H1 (cell line): ENCODE data around the gene FBXO44. TPM values are rescaled to one million over a fixed set of nuclear protein-coding genes. Genes with fewer than 3 reads are reported as not detected.

Experiments used
- BACH1 ChIP-seq: IDR thresholded peaks from 2 replicates; pipeline ENCODE4 v1.6.1; 2012; ENCODE audit warnings: low read length, improper control_type of control experiment
- CHD2 ChIP-seq: IDR thresholded peaks from 2 replicates; pipeline ENCODE4 v1.6.1; 2012; ENCODE audit warnings: low read length, improper control_type of control experiment
- CHD7 ChIP-seq: fragments of 300-600 bp; sonication (generic); IDR thresholded peaks from 2 replicates; pipeline ENCODE4 v1.7.1; 2012; ENCODE audit warnings: low read length, moderate library complexity, mild to moderate bottlenecking, inconsistent platforms; ENCODE audit not compliant: insufficient replicate concordance
- CTCF ChIP-seq, 3 experiments: IDR thresholded peaks; 1 replicate in 2 of 3; 2 replicates in 1 of 3; pipeline versions ENCODE4 v1.5.1 to v1.6.1; 2011; ENCODE audit warnings: low read length in 3 of 3, mild to moderate bottlenecking in 3 of 3, inconsistent platforms in 2 of 3, low read depth in 1 of 3, moderate library complexity in 1 of 3; ENCODE audit not compliant: insufficient read depth in 1 of 3; ENCODE audit errors: control extremely low read depth in 1 of 3
- RAD21 ChIP-seq, 2 experiments: IDR thresholded peaks in 1 of 2; conservative IDR thresholded peaks in 1 of 2; 2 replicates each; pipeline ENCODE4 v1.6.1; 2011; ENCODE audit warnings: low read depth in 2 of 2, low read length in 2 of 2, improper control_type of control experiment in 1 of 2, inconsistent platforms in 1 of 2, mild to moderate bottlenecking in 1 of 2, moderate library complexity in 1 of 2
- SIX5 ChIP-seq: IDR thresholded peaks from 2 replicates; pipeline ENCODE4 v1.6.1; 2011; ENCODE audit warnings: mild to moderate bottlenecking, low read depth, low read length
- polyA plus RNA-seq, 7 experiments: library from polyadenylated mRNA; depleted of rRNA in 3 of 7; stranded (reverse) in 5 of 7; unstranded in 2 of 7; fragments of >200 nt in 5 of 7; fragments of 200-250 nt in 2 of 7; gene quantifications; 1 replicate in 5 of 7; 2 replicates in 1 of 7; 4 replicates in 1 of 7; pipeline versions ENCODE4 v1.2.1 to v1.2.3, GENCODE V29; 2011 to 2013; ENCODE audit warnings: missing spikeins in 2 of 7, mixed read lengths in 2 of 7
- total RNA-seq: library from RNA; stranded (reverse); fragmentation: NEBNext Ultra II Directional; extraction: Animal tissue kit (Norgen Biotek cat#: 25700); gene quantifications from 2 replicates; pipeline ENCODE4 v1.2.1, GENCODE V29; 2021

The FBXO44 gene
- total and polyA plus RNA-seq, 2 of the 8 experiments (the other 6 are each of a cell fraction or from before 2014, with no cell fraction given) = 27.0 to 27.2 TPM

- TF ChIP-seq CHD7 = no peak
- TF ChIP-seq BACH1 = no peak
- peak in 2 of 3 experiments; percentile 2 to 22; a peak in 3 of 4 replicates for TF ChIP-seq CTCF (IDR thresholded peaks at IDR 0.05; ENCODE audit: control extremely low read depth in 1 of 3, insufficient read depth in 1 of 3, low read depth in 1 of 3, low read length in 3 of 3)
- TF ChIP-seq RAD21 (IDR thresholded peaks at IDR 0.05 in 1 of 2, conservative IDR thresholded peaks at IDR 0.05 in 1 of 2; ENCODE audit: low read depth in 2 of 2, low read length in 2 of 2) = peak; percentile 11 to 25; a peak in 2 of 4 replicates
- no peak for TF ChIP-seq SIX5
- no peak for TF ChIP-seq CHD2
Observed at GRCh38 chr1:11611638-11612327, 42.9 kb upstream of the FBXO44 start (continued).
